Panc1 (cell line): ENCODE measurements around the gene MYBPH. TPM values are rescaled to one million over a fixed set of nuclear protein-coding genes. Genes with fewer than 3 reads are reported as not detected.

Source experiments
- ATAC-seq: fragments of 200-7000 bp; cut with Tn5 transposase; 2 replicates; pipeline ENCODE4 v1.9.1; 2020; ENCODE audit warnings: mild to moderate bottlenecking, moderate library complexity
- BruUV-seq: library from RNA; stranded (reverse); fragments of 400-500 nt; replicated peaks from 2 replicates; lab custom pipeline; 2021; lab: Mats Ljungman, UMichigan
- CTCF ChIA-PET: fragments of 300-600 bp; sonication (Branson Sonifier 250); formaldehyde crosslinking; loops from one replicate; lab custom pipeline; 2022; ENCODE audit warnings: antibody characterized with exemption; lab: Charles Lee
- POLR2A ChIA-PET: fragments of 300-600 bp; sonication (Branson Sonifier 250); formaldehyde crosslinking; loops from one replicate; lab custom pipeline; 2022; ENCODE audit warnings: antibody characterized with exemption; lab: Charles Lee
- DNase-seq: peaks from one replicate; pipeline ENCODE4 v3.0.0-alpha.2; 2010; ENCODE audit warnings: low read depth, low spot score
- H3K27ac ChIP-seq: 2 replicates; pipeline ENCODE4 v1.5.1; 2011; ENCODE audit warnings: mild to moderate bottlenecking, low read length, inconsistent platforms
- H3K27me3 ChIP-seq: fragments of 200-500 bp; sonication (Bioruptor generic); 2 replicates; pipeline ENCODE4 v1.6.0; 2014; ENCODE audit warnings: low read length, inconsistent platforms; ENCODE audit not compliant: control insufficient read depth, insufficient read depth
- H3K36me3 ChIP-seq: fragments of 200-500 bp; sonication (Bioruptor generic); 2 replicates; pipeline ENCODE4 v1.5.1; 2014; ENCODE audit warnings: inconsistent platforms, mild to moderate bottlenecking, low read length, moderate library complexity; ENCODE audit not compliant: control insufficient read depth, insufficient read depth
- H3K4me1 ChIP-seq: 2 replicates; pipeline ENCODE4 v1.5.1; 2011; ENCODE audit warnings: inconsistent platforms, mild to moderate bottlenecking, low read length, moderate library complexity; ENCODE audit not compliant: control insufficient read depth, insufficient read depth
- H3K4me3 ChIP-seq, 2 experiments: 2 replicates each; pipeline ENCODE4 v1.5.1; 2011 to 2012; ENCODE audit warnings: low read depth in 2 of 2, low read length in 2 of 2, mild to moderate bottlenecking in 2 of 2, inconsistent platforms in 1 of 2, moderate library complexity in 1 of 2
- H3K9me3 ChIP-seq: fragments of 200-500 bp; sonication (Bioruptor generic); 2 replicates; pipeline ENCODE4 v1.5.1; 2014; ENCODE audit warnings: low read depth, mild to moderate bottlenecking, inconsistent platforms, low read length, moderate library complexity; ENCODE audit not compliant: control insufficient read depth, insufficient read depth
- CTCF ChIP-seq: fragments of 450-650 bp; IDR thresholded peaks from 2 replicates; pipeline ENCODE4 v1.5.1; 2017; ENCODE audit warnings: mild to moderate bottlenecking
- POLR2AphosphoS5 ChIP-seq: IDR thresholded peaks from 2 replicates; pipeline ENCODE4 v1.6.1; 2012; ENCODE audit warnings: mild to moderate bottlenecking, low read depth, low read length, moderate library complexity
- REST ChIP-seq, 2 experiments: IDR thresholded peaks; 2 replicates each; pipeline ENCODE4 v1.6.1; 2011 to 2012; ENCODE audit warnings: low read depth in 2 of 2, control low read depth in 1 of 2, low read length in 1 of 2, mild to moderate bottlenecking in 1 of 2, moderate library complexity in 1 of 2; ENCODE audit not compliant: insufficient read depth in 1 of 2
- SIN3A ChIP-seq: IDR thresholded peaks from 2 replicates; pipeline ENCODE4 v1.6.1; 2012; ENCODE audit warnings: low read depth, mild to moderate bottlenecking, low read length, moderate library complexity, borderline replicate concordance; ENCODE audit not compliant: insufficient read depth
- TCF7L2 ChIP-seq: IDR thresholded peaks from 2 replicates; pipeline ENCODE4 v1.6.1; 2011; ENCODE audit warnings: mild to moderate bottlenecking, low read depth, low read length, inconsistent platforms
- in situ Hi-C: cut with HindIII; loops from 2 replicates; pipeline ENCODE4 v1.10.0; 2016; ENCODE audit warnings: low sequenced_read_pairs, low pct_unique_long_range_greater_than_20kb
- intact Hi-C: fragments of 100-400 bp; cut with micrococcal nuclease; formaldehyde crosslinking; loops from one replicate; pipeline ENCODE4 v1.10.0; 2022; ENCODE audit not compliant: unreplicated experiment
- total RNA-seq: library from RNA; stranded (reverse); gene quantifications from one replicate; pipeline ENCODE4 v1.2.1, GENCODE V29; 2021; ENCODE audit not compliant: unreplicated experiment

The MYBPH gene
- total RNA-seq, 1 experiment from 2014 or later = not detected

GRCh38 chr1:203187689-203188264 lies 12.2 kb upstream of the MYBPH start:
- Histone ChIP-seq H3K9me3 (no peaks in the 10 kb centered on the region), H3K4me3 (no peak overlapping the region), H3K27me3 (peaks cover 2% of the 10 kb centered on the region; the same call in 1 of the 2 replicates), H3K27ac (no peak overlapping the region), H3K4me1 (no peaks in the 10 kb centered on the region), H3K36me3 (no peaks in the 10 kb centered on the region)
- in situ Hi-C loops = no loop called here
- CTCF ChIA-PET = no interaction called here
- intact Hi-C loops = no loop called here
- no peak for DNase-seq
- BruUV-seq = no TSS peak
- POLR2A ChIA-PET = no interaction called here
- TF ChIP-seq SIN3A = no peak
- TF ChIP-seq TCF7L2 = no peak
- TF ChIP-seq REST (IDR thresholded peaks at IDR 0.05; ENCODE audit: insufficient read depth in 1 of 2, low read depth in 2 of 2, low read length in 1 of 2) = no peak
- TF ChIP-seq CTCF = no peak
- no peak for TF ChIP-seq POLR2AphosphoS5
- ATAC-seq = no peak

- Histone ChIP-seq H3K36me3 (no peaks in the 10 kb centered on the region), H3K9me3 (no peaks in the 10 kb centered on the region), H3K4me3 (no peak overlapping the region), H3K27ac (no peak overlapping the region), H3K4me1 (no peaks in the 10 kb centered on the region), H3K27me3 (peaks cover 2% of the 10 kb centered on the region; the same call in 1 of the 2 replicates)
- POLR2A ChIA-PET = no interaction called here
- no peak for TF ChIP-seq SIN3A
- TF ChIP-seq POLR2AphosphoS5 = no peak
- no peak for TF ChIP-seq TCF7L2
- TF ChIP-seq REST (IDR thresholded peaks at IDR 0.05; ENCODE audit: insufficient read depth in 1 of 2, low read depth in 2 of 2, low read length in 1 of 2) = no peak
- no peak for TF ChIP-seq CTCF
- intact Hi-C loops = no loop called here
- DNase-seq = no peak
- CTCF ChIA-PET = no interaction called here
- in situ Hi-C loops = no loop called here
- no TSS peak for BruUV-seq
- no peak for ATAC-seq
These were observed 11.7 kb upstream of the MYBPH start for GRCh38 chr1:203187304-203187685.
